DND-41 (cell line): ENCODE results near the gene MCTP1.

Source experiments
- CTCF ChIP-seq: IDR thresholded peaks from 2 replicates; pipeline ENCODE4 v1.5.1; 2012; ENCODE audit warnings: borderline replicate concordance, low read length, moderate library complexity, mild to moderate bottlenecking; ENCODE audit not compliant: poor library complexity, severe bottlenecking; ENCODE audit errors: extremely low read depth
- EZH2 ChIP-seq: IDR thresholded peaks from 3 replicates; pipeline ENCODE4 v1.6.1; 2012; ENCODE audit warnings: borderline replicate concordance, low read depth, mild to moderate bottlenecking, moderate library complexity, low read length, inconsistent platforms; ENCODE audit not compliant: severe bottlenecking

- TF ChIP-seq CTCF, result no peak
- TF ChIP-seq EZH2, result no peak
Measured at GRCh38 chr5:94810281-94810680, 474.6 kb downstream of the MCTP1 start.
